SK-N-SH treated with all-trans-retinoic acid at 6 μM for 48 hours (cell line): ENCODE measurements around the gene OS9.

Experiments
- ATAC-seq: fragments of 200-7000 bp; cut with Tn5 transposase; 3 replicates; pipeline ENCODE4 v1.9.1; 2020; ENCODE audit warnings: mild to moderate bottlenecking, moderate library complexity
- ARNTL ChIP-seq: fragments of 450-650 bp; formaldehyde crosslinking; IDR thresholded peaks from 2 replicates; pipeline ENCODE4 v1.5.0; 2020; ENCODE audit warnings: low read depth, mild to moderate bottlenecking, moderate library complexity, borderline replicate concordance
- OSR1 ChIP-seq: fragments of 250-450 bp; sonication (Bioruptor Pico); IDR thresholded peaks from 2 replicates; pipeline ENCODE4 v1.8.0; 2022; ENCODE audit warnings: moderate library complexity, mild to moderate bottlenecking, inconsistent platforms
- PPARA ChIP-seq: fragments of 250-450 bp; sonication (Bioruptor Pico); IDR thresholded peaks from 2 replicates; pipeline ENCODE4 v1.5.0; 2020; ENCODE audit warnings: mild to moderate bottlenecking, borderline replicate concordance
- SNAI2 ChIP-seq: fragments of 250-450 bp; sonication (Bioruptor Pico); IDR thresholded peaks from 2 replicates; pipeline ENCODE4 v1.5.0; 2020; ENCODE audit warnings: mild to moderate bottlenecking, moderate library complexity
- TCF4 ChIP-seq: fragments of 250-450 bp; sonication (Bioruptor Pico); IDR thresholded peaks from 2 replicates; pipeline ENCODE4 v1.8.0; 2021; ENCODE audit warnings: mild to moderate bottlenecking, moderate library complexity, borderline replicate concordance
- TOX ChIP-seq: fragments of 250-450 bp; sonication (Bioruptor Pico); IDR thresholded peaks from 2 replicates; pipeline ENCODE4 v1.8.0; 2021; ENCODE audit warnings: mild to moderate bottlenecking, moderate library complexity, borderline replicate concordance
- ZC3H10 ChIP-seq: fragments of 250-450 bp; sonication (Bioruptor Pico); IDR thresholded peaks from 2 replicates; pipeline ENCODE4 v1.5.1; 2021; ENCODE audit warnings: mild to moderate bottlenecking, moderate library complexity
- ZFP3 ChIP-seq: fragments of 250-450 bp; sonication (Bioruptor Pico); IDR thresholded peaks from 2 replicates; pipeline ENCODE4 v1.5.0; 2020; ENCODE audit warnings: mild to moderate bottlenecking, moderate library complexity
- ZNF8 ChIP-seq: fragments of 450-650 bp; formaldehyde crosslinking; IDR thresholded peaks from 2 replicates; pipeline ENCODE4 v1.5.0; 2020; ENCODE audit warnings: mild to moderate bottlenecking, moderate library complexity
- TF ChIP-seq, protein P1 (sequence below): fragments of 250-450 bp; sonication (Bioruptor Pico); IDR thresholded peaks from 2 replicates; pipeline ENCODE4 v1.8.0; 2020; ENCODE audit warnings: mild to moderate bottlenecking, moderate library complexity, borderline replicate concordance
- TF ChIP-seq, protein P2 (sequence below): fragments of 250-450 bp; sonication (Bioruptor Pico); IDR thresholded peaks from 2 replicates; pipeline ENCODE4 v1.8.0; 2021; ENCODE audit warnings: low read depth, mild to moderate bottlenecking, moderate library complexity, borderline replicate concordance
- TF ChIP-seq, protein P3 (sequence below): fragments of 250-450 bp; sonication (Bioruptor Pico); IDR thresholded peaks from 2 replicates; pipeline ENCODE4 v1.5.0; 2020; ENCODE audit warnings: mild to moderate bottlenecking, moderate library complexity
- TF ChIP-seq, protein P4 (sequence below): fragments of 250-450 bp; sonication (Bioruptor Pico); IDR thresholded peaks from 2 replicates; pipeline ENCODE4 v1.5.1; 2020; ENCODE audit warnings: low read depth, mild to moderate bottlenecking, moderate library complexity

OS9 gene

DNA sequence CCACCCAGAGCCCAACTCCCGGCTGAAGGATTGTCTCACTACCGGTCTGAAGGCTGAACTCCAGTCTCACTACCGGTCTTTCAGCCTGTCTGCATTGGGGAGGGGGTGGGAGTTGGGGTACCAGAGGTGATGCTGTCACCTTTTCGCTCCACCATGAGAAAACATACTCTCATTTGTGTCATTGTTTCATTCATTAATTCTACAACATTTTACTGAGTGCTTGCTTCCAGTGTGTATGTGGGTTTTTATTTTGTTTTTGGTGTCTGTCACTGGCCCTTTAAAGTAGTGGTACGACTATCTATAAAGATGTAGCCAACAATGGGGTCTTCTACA is 58.7 kb downstream of the OS9 start (continued):
- TF ChIP-seq, protein P1, sequence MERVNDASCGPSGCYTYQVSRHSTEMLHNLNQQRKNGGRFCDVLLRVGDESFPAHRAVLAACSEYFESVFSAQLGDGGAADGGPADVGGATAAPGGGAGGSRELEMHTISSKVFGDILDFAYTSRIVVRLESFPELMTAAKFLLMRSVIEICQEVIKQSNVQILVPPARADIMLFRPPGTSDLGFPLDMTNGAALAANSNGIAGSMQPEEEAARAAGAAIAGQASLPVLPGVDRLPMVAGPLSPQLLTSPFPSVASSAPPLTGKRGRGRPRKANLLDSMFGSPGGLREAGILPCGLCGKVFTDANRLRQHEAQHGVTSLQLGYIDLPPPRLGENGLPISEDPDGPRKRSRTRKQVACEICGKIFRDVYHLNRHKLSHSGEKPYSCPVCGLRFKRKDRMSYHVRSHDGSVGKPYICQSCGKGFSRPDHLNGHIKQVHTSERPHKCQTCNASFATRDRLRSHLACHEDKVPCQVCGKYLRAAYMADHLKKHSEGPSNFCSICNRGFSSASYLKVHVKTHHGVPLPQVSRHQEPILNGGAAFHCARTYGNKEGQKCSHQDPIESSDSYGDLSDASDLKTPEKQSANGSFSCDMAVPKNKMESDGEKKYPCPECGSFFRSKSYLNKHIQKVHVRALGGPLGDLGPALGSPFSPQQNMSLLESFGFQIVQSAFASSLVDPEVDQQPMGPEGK (CRISPR knock-in tag): no peak
- TF ChIP-seq, protein P2, sequence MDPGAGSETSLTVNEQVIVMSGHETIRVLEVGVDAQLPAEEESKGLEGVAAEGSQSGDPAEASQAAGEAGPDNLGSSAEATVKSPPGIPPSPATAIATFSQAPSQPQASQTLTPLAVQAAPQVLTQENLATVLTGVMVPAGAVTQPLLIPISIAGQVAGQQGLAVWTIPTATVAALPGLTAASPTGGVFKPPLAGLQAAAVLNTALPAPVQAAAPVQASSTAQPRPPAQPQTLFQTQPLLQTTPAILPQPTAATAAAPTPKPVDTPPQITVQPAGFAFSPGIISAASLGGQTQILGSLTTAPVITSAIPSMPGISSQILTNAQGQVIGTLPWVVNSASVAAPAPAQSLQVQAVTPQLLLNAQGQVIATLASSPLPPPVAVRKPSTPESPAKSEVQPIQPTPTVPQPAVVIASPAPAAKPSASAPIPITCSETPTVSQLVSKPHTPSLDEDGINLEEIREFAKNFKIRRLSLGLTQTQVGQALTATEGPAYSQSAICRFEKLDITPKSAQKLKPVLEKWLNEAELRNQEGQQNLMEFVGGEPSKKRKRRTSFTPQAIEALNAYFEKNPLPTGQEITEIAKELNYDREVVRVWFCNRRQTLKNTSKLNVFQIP (CRISPR knock-in tag): no peak
- TF ChIP-seq SNAI2 (CRISPR knock-in tag) (no peak), ARNTL (CRISPR knock-in tag) (no peak)

DNA sequence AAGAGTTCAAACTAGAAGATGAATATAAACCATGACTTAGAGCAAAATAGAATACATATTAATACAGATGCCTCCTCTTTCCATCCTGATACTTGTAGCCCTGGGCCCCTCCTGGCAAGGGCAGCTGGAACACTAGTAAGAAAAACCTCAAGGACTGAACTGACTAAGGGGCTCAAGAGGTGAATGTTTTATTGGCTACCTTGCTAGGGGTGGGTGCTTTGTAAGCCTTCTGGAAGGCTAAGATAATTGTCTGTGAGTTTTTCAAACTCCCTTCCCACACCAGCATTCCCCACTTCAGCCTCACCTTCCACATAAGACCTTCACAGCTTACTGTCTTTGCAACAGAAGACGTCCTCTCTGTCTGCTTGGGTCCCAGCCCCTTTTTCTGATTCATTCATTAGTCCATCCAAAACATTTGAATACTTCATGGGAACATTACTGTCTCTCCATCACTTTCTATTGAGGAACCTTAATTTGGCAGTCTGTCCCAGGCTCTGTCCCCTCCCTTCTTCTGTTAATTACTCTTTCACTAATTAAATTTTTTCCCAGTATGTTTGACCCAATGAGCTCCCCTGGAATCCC is 59.9 kb downstream of the OS9 start:
- TF ChIP-seq TOX (CRISPR knock-in tag) (no peak), ZNF8 (no peak), PPARA (CRISPR knock-in tag) (no peak), ZFP3 (CRISPR knock-in tag) (no peak), TCF4 (CRISPR knock-in tag) (no peak), OSR1 (CRISPR knock-in tag) (no peak), ZC3H10 (CRISPR knock-in tag) (no peak)
- TF ChIP-seq, protein P2 (CRISPR knock-in tag): no peak
- TF ChIP-seq, protein P1 (CRISPR knock-in tag): no peak
- TF ChIP-seq, protein P3, sequence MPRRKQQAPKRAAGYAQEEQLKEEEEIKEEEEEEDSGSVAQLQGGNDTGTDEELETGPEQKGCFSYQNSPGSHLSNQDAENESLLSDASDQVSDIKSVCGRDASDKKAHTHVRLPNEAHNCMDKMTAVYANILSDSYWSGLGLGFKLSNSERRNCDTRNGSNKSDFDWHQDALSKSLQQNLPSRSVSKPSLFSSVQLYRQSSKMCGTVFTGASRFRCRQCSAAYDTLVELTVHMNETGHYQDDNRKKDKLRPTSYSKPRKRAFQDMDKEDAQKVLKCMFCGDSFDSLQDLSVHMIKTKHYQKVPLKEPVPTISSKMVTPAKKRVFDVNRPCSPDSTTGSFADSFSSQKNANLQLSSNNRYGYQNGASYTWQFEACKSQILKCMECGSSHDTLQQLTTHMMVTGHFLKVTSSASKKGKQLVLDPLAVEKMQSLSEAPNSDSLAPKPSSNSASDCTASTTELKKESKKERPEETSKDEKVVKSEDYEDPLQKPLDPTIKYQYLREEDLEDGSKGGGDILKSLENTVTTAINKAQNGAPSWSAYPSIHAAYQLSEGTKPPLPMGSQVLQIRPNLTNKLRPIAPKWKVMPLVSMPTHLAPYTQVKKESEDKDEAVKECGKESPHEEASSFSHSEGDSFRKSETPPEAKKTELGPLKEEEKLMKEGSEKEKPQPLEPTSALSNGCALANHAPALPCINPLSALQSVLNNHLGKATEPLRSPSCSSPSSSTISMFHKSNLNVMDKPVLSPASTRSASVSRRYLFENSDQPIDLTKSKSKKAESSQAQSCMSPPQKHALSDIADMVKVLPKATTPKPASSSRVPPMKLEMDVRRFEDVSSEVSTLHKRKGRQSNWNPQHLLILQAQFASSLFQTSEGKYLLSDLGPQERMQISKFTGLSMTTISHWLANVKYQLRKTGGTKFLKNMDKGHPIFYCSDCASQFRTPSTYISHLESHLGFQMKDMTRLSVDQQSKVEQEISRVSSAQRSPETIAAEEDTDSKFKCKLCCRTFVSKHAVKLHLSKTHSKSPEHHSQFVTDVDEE (CRISPR knock-in tag): no peak
- no peak for ATAC-seq

DNA sequence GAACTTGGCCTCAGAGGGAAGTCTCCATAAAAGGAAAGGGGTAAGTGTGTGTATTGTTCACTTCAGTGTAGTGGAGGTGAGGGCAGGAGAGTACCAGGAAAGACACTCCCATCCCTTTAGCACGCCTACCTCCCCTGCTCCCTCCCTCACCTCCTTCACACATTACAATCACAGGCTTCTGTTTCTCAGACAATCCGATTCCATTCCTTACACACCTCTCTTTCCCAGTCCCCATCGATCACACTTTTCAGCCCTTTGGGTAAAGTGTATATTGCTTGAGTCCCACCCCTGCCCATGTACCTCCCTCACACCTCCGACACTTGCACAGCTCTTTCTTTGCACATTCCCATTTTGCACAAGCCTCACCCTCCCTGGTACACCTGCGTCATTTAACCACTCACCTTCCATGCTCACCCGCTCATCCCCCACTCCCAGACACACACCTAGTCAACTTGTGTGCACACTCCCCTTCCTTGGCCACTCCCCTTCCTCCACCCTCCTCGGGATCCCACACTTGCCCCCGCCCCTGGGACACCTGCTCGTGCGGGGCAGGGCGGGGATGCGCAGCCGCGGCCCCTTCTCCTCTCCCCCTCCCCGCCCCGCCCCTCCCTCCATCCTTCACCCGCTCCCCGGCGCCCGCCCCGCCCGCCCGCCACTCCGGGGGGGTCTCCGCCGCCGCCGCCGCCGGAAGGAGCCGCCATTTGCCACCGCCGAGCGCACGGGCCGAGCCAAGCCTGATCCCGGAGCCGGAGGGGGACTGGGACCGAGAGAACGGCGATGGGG is 60.7 kb downstream of the OS9 start, which contains the start of gene MARCHF9:
TSS of gene MARCHF9 (plus strand) at position 693 of the 783 bp plus-strand sequence. CDS start 426 bp downstream, outside the sequence.
- ATAC-seq: peak; percentile 16
- TF ChIP-seq, protein P2 (CRISPR knock-in tag): no peak
- TF ChIP-seq SNAI2 (CRISPR knock-in tag): 0 out of 2 replicates have a peak, but pooled peaks have one; percentile 15

DNA sequence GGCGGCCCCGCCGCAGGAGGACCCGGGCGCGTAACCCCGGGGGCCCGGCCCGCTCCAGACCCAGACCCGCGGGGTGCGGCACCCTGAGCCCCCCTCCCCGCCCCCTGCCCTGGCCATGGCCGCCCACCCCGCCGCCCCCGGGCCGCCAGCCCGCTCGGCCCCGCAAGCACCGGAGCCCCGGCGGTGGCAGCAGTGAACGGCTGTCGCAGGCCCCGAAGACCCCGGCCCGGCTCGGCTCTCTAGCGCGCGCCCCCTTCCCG is 61.2 kb downstream of the OS9 start:
- no peak for ATAC-seq
- no peak for TF ChIP-seq TOX (CRISPR knock-in tag)
- TF ChIP-seq, protein P1 (CRISPR knock-in tag): no peak
- no peak for TF ChIP-seq TCF4 (CRISPR knock-in tag)
- TF ChIP-seq, protein P3 (CRISPR knock-in tag): no peak
- TF ChIP-seq ZNF8: no peak
- TF ChIP-seq, protein P4, sequence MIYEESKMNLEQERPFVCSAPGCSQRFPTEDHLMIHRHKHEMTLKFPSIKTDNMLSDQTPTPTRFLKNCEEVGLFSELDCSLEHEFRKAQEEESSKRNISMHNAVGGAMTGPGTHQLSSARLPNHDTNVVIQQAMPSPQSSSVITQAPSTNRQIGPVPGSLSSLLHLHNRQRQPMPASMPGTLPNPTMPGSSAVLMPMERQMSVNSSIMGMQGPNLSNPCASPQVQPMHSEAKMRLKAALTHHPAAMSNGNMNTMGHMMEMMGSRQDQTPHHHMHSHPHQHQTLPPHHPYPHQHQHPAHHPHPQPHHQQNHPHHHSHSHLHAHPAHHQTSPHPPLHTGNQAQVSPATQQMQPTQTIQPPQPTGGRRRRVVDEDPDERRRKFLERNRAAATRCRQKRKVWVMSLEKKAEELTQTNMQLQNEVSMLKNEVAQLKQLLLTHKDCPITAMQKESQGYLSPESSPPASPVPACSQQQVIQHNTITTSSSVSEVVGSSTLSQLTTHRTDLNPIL (CRISPR knock-in tag): no peak
